HepG2 (cell line): ENCODE measurements around the gene DHRS9. TPM values are rescaled to one million over a fixed set of nuclear protein-coding genes. Genes with fewer than 3 reads are reported as not detected.

Experiments
- ATAC-seq: fragments of 200-7000 bp; cut with Tn5 transposase; 3 replicates; pipeline ENCODE4 v1.9.1; 2020; ENCODE audit warnings: mild to moderate bottlenecking, moderate library complexity
- BruUV-seq: library from RNA; stranded (reverse); fragments of 400-500 nt; replicated peaks from 2 replicates; lab custom pipeline; 2021; lab: Mats Ljungman, UMichigan
- CTCF ChIA-PET: fragments of 300-600 bp; formaldehyde crosslinking; extraction: SDS; loops from one replicate; lab custom pipeline; 2021; ENCODE audit warnings: low total read pairs, inconsistent platforms, low intra/inter-chr PET ratio; lab: Yijun Ruan, JAX
- POLR2A ChIA-PET: fragments of 350-600 bp; sonication (Branson Sonifier 250); formaldehyde crosslinking; loops from one replicate; lab custom pipeline; 2020; ENCODE audit warnings: antibody characterized with exemption, inconsistent platforms; lab: Yijun Ruan, JAX
- DNase-seq: peaks from one replicate; pipeline ENCODE4 v3.0.0-alpha.2; 2015; ENCODE audit warnings: low spot score
- FAIRE-seq: peaks from 3 replicates; lab custom pipeline; 2011; peaks lifted over from hg19 to GRCh38; lab: Jason Lieb, UNC
- H2AFZ ChIP-seq: one replicate; pipeline ENCODE4 v1.6.1; 2011; ENCODE audit warnings: low read length, inconsistent platforms
- H3K27ac ChIP-seq: fragments of 300-600 bp; 3 replicates; pipeline ENCODE4 v1.8.0; 2011; ENCODE audit warnings: mixed run types, mild to moderate bottlenecking, mixed read lengths, low read length, inconsistent platforms; ENCODE audit not compliant: insufficient read depth; ENCODE audit errors: extremely low read length
- H3K27me3 ChIP-seq, 2 experiments: fragments of 200-600 bp in 1 of 2; 2 replicates in 1 of 2; 3 replicates in 1 of 2; pipeline versions ENCODE4 v1.6.0 to v1.8.0; 2011; ENCODE audit warnings: low read length in 2 of 2, mild to moderate bottlenecking in 2 of 2, moderate library complexity in 2 of 2, inconsistent platforms in 1 of 2; ENCODE audit not compliant: insufficient read depth in 2 of 2, control insufficient read depth in 1 of 2
- H3K36me3 ChIP-seq, 2 experiments: fragments of 200-600 bp in 1 of 2; replicated peaks in 1 of 2; 2 replicates in 1 of 2; 3 replicates in 1 of 2; pipeline versions ENCODE4 v1.5.1 to v1.8.0; 2011; ENCODE audit warnings: low read length in 2 of 2, inconsistent platforms in 1 of 2; ENCODE audit not compliant: insufficient read depth in 2 of 2, control insufficient read depth in 1 of 2
- H3K4me1 ChIP-seq: 2 replicates; pipeline ENCODE4 v1.5.1; 2012; ENCODE audit warnings: low read length, inconsistent platforms; ENCODE audit not compliant: insufficient read depth
- H3K4me2 ChIP-seq: 2 replicates; pipeline ENCODE4 v1.6.0; 2011; ENCODE audit warnings: low read depth, low read length, inconsistent platforms
- H3K4me3 ChIP-seq, 3 experiments: fragments of 200-600 bp in 1 of 3; sonication (generic), shearing (Covaris generic) in 1 of 3; replicated peaks in 1 of 3; 2 replicates each; pipeline ENCODE4 v1.5.1; 2011 to 2016; ENCODE audit warnings: low read length in 3 of 3, inconsistent platforms in 2 of 3, low read depth in 2 of 3, mild to moderate bottlenecking in 2 of 3, control low read depth in 1 of 3, mixed read lengths in 1 of 3; ENCODE audit not compliant: insufficient read depth in 1 of 3
- H3K79me2 ChIP-seq: one replicate; pipeline ENCODE4 v1.6.1; 2011; ENCODE audit warnings: low read length, inconsistent platforms; ENCODE audit not compliant: insufficient read depth
- H3K9ac ChIP-seq: 2 replicates; pipeline ENCODE4 v1.6.0; 2011; ENCODE audit warnings: mild to moderate bottlenecking, low read depth, low read length, inconsistent platforms; ENCODE audit not compliant: insufficient read depth
- H3K9me3 ChIP-seq: 2 replicates; pipeline ENCODE4 v1.5.1; 2012; ENCODE audit warnings: mild to moderate bottlenecking, low read length
- H4K20me1 ChIP-seq: 2 replicates; pipeline ENCODE4 v1.6.0; 2011; ENCODE audit warnings: inconsistent platforms, mild to moderate bottlenecking, low read length, moderate library complexity; ENCODE audit not compliant: insufficient read depth
- AGO1 ChIP-seq: fragments of 200-400 bp; formaldehyde crosslinking; IDR thresholded peaks from 2 replicates; pipeline ENCODE4 v1.6.1; 2017; ENCODE audit warnings: mild to moderate bottlenecking, low read depth, low read length, moderate library complexity; ENCODE audit not compliant: poor library complexity, severe bottlenecking
- CCDC6 ChIP-seq: sonication (generic); formaldehyde crosslinking; IDR thresholded peaks from 2 replicates; pipeline ENCODE4 v1.8.1; 2022; ENCODE audit warnings: mild to moderate bottlenecking, missing genetic modification reagents, moderate library complexity
- CEBPZ ChIP-seq: IDR thresholded peaks from 2 replicates; pipeline ENCODE4 v1.6.1; 2012; ENCODE audit warnings: low read length, improper control_type of control experiment
- GABPB1 ChIP-seq: IDR thresholded peaks from 2 replicates; pipeline ENCODE4 v1.6.1; 2016; ENCODE audit warnings: mild to moderate bottlenecking, missing genetic modification reagents, moderate library complexity, missing compliant biosample characterization
- HNRNPK ChIP-seq: fragments of 200-400 bp; formaldehyde crosslinking; IDR thresholded peaks from 2 replicates; pipeline ENCODE4 v1.6.1; 2018; ENCODE audit warnings: low read length, low read depth, moderate library complexity, mild to moderate bottlenecking; ENCODE audit not compliant: poor library complexity, severe bottlenecking
- ISL2 ChIP-seq: sonication (generic); formaldehyde crosslinking; IDR thresholded peaks from 2 replicates; pipeline ENCODE4 v1.5.0; 2020; ENCODE audit warnings: missing genetic modification reagents
- KLF11 ChIP-seq: IDR thresholded peaks from 2 replicates; pipeline ENCODE4 v1.6.1; 2016; ENCODE audit warnings: missing compliant biosample characterization
- MBNL3 ChIP-seq: fragments of 250-450 bp; sonication (Bioruptor Pico); conservative IDR thresholded peaks from 2 replicates; pipeline ENCODE4 v1.8.0; 2022; ENCODE audit warnings: mild to moderate bottlenecking, inconsistent platforms
- POLR2AphosphoS5 ChIP-seq: IDR thresholded peaks from 2 replicates; pipeline ENCODE4 v1.6.1; 2012; ENCODE audit warnings: low read depth, low read length
- RFX5 ChIP-seq: IDR thresholded peaks from 2 replicates; pipeline ENCODE4 v1.6.1; 2011; ENCODE audit warnings: low read depth, low read length, improper control_type of control experiment
- THYN1 ChIP-seq: sonication (generic); formaldehyde crosslinking; IDR thresholded peaks from 2 replicates; pipeline ENCODE4 v1.8.1; 2023; ENCODE audit warnings: low read depth, mild to moderate bottlenecking, moderate library complexity, missing genetic modification reagents, borderline replicate concordance
- ZBTB8A ChIP-seq: sonication (generic); formaldehyde crosslinking; IDR thresholded peaks from 2 replicates; pipeline ENCODE4 v1.4.0; 2020; ENCODE audit warnings: mild to moderate bottlenecking, low read depth, missing genetic modification reagents, borderline replicate concordance
- ZNF20 ChIP-seq: sonication (generic); formaldehyde crosslinking; IDR thresholded peaks from 2 replicates; pipeline ENCODE4 v1.4.0; 2020; ENCODE audit warnings: mild to moderate bottlenecking, moderate library complexity, missing genetic modification reagents
- ZNF331 ChIP-seq: sonication (generic); formaldehyde crosslinking; IDR thresholded peaks from 2 replicates; pipeline ENCODE4 v1.4.0; 2020; ENCODE audit warnings: missing genetic modification reagents
- ZNF577 ChIP-seq: sonication (generic); formaldehyde crosslinking; IDR thresholded peaks from 2 replicates; pipeline ENCODE4 v1.4.0; 2020; ENCODE audit warnings: mild to moderate bottlenecking, low read depth, missing genetic modification reagents, borderline replicate concordance
- ZNF607 ChIP-seq: sonication (generic); formaldehyde crosslinking; IDR thresholded peaks from 2 replicates; pipeline ENCODE4 v1.5.1; 2020; ENCODE audit warnings: missing genetic modification reagents, mild to moderate bottlenecking, borderline replicate concordance
- ZNF616 ChIP-seq: sonication (generic); formaldehyde crosslinking; IDR thresholded peaks from 2 replicates; pipeline ENCODE4 v1.5.0; 2020; ENCODE audit warnings: low read depth, mild to moderate bottlenecking, missing genetic modification reagents
- ZNF672 ChIP-seq: sonication (generic); formaldehyde crosslinking; IDR thresholded peaks from 2 replicates; pipeline ENCODE4 v1.8.1; 2022; ENCODE audit warnings: missing genetic modification reagents
- ZNF839 ChIP-seq: sonication (generic); formaldehyde crosslinking; IDR thresholded peaks from 2 replicates; pipeline ENCODE4 v1.4.0; 2020; ENCODE audit warnings: missing genetic modification reagents, mild to moderate bottlenecking, borderline replicate concordance
- ZSCAN20 ChIP-seq: sonication (generic); formaldehyde crosslinking; IDR thresholded peaks from 2 replicates; pipeline ENCODE4 v1.4.0; 2020; ENCODE audit warnings: missing genetic modification reagents, mild to moderate bottlenecking, borderline replicate concordance
- WGBS: methylation state at CpG from one replicate; pipeline ENCODE4 v1.1.6; 2017; ENCODE audit warnings: low lambda C conversion rate; 5-methylcytosine and 5-hydroxymethylcytosine counted together
- in situ Hi-C: cut with HindIII; loops from 2 replicates; pipeline ENCODE4 v1.10.0; 2017; ENCODE audit warnings: low pct_unique_long_range_greater_than_20kb; ENCODE audit not compliant: extremely low pct_ligation_motif_present
- intact Hi-C: fragments of 100-400 bp; cut with micrococcal nuclease; formaldehyde crosslinking; loops from one replicate; pipeline ENCODE4 v1.10.0; 2022; ENCODE audit not compliant: unreplicated experiment
- polyA plus RNA-seq, 8 experiments: library from polyadenylated mRNA; depleted of rRNA in 3 of 8; stranded (reverse) in 7 of 8; unstranded in 1 of 8; fragments of >200 nt; fragmentation: Illumina TruSeq in 4 of 8; extraction: Trizol in 4 of 8; gene quantifications; 2 replicates each; pipeline versions ENCODE4 v1.2.1 to v1.2.3, GENCODE V29; 2011 to 2016; ENCODE audit warnings: low read depth in 4 of 8, missing spikeins in 1 of 8, mixed read lengths in 1 of 8; ENCODE audit not compliant: insufficient read depth in 1 of 8
- total RNA-seq, 5 experiments: library from RNA; depleted of rRNA; stranded (reverse); fragments of >200 nt; fragmentation: Illumina TruSeq; extraction: Trizol; gene quantifications; 2 replicates each; pipeline ENCODE4 v1.2.3, GENCODE V29; 2016; ENCODE audit warnings: low read depth in 1 of 5
- TF ChIP-seq, protein P1 (sequence below): sonication (generic); formaldehyde crosslinking; IDR thresholded peaks from 2 replicates; pipeline ENCODE4 v1.5.1; 2020; ENCODE audit warnings: missing genetic modification reagents, mild to moderate bottlenecking, borderline replicate concordance

Gene DHRS9
- total and polyA plus RNA-seq, 2 of the 13 experiments (the other 11 are each of a cell fraction or from before 2014, with no cell fraction given) = not detected

GRCh38 chr2:169093535-169093934 lies 24.2 kb downstream of the DHRS9 start (continued):
- TF ChIP-seq ZNF20 (CRISPR knock-in tag) = no peak

DNA sequence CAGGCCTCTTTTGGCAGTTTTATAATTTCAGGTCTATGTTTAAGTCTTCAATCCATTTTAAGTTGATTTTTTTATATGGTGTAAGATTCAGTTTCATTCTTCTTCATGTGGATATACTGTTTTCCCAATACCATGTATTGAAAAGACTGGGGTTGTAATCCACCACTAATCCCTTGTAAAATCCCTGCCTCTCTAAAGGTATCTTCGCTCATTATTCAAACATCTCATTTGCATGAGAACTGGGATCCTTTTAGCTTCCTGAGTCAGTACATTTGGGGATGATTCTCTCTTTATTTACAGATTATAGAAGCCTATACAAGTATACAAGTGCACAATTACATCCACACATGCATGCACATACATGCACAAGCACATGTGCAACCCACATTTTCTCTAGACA lies 25.3 kb downstream of the DHRS9 start:
- no peak for FAIRE-seq
- intact Hi-C loops (no loop called here), in situ Hi-C loops (no loop called here)
- WGBS = 5% methylated on average over 1 of the region's 1 CpG
- Histone ChIP-seq H3K4me2 (no peak overlapping the region), H3K9ac (no peak overlapping the region), H2AFZ (no peak overlapping the region), H3K4me3 (no peak overlapping the region), H3K36me3 (no peaks in the 10 kb centered on the region), H3K27me3 (peaks cover 0 to 6% of the 10 kb centered on the region in 2 experiments; a peak in 1 of 5 replicates), H3K27ac (no peak overlapping the region), H3K9me3 (no peaks in the 10 kb centered on the region), H4K20me1 (no peaks in the 10 kb centered on the region), H3K4me1 (no peaks in the 10 kb centered on the region), H3K79me2 (no peaks in the 10 kb centered on the region)
- DNase-seq = no peak
- ChIA-PET POLR2A (no interaction called here), CTCF (no interaction called here)
- no peak for ATAC-seq
- no TSS peak for BruUV-seq
- TF ChIP-seq KLF11 (CRISPR knock-in tag) = no peak
- TF ChIP-seq ZSCAN20 (CRISPR knock-in tag) = no peak
- no peak for TF ChIP-seq ZNF672 (CRISPR knock-in tag)
- TF ChIP-seq MBNL3 = no peak
- TF ChIP-seq ZNF607 (CRISPR knock-in tag) = no peak
- TF ChIP-seq ZBTB8A (CRISPR knock-in tag) = no peak
- no peak for TF ChIP-seq CEBPZ
- no peak for TF ChIP-seq POLR2AphosphoS5
- TF ChIP-seq ZNF331 (CRISPR knock-in tag) = no peak
- TF ChIP-seq ZNF839 (CRISPR knock-in tag) = no peak
- no peak for TF ChIP-seq AGO1
- TF ChIP-seq CCDC6 (CRISPR knock-in tag) = no peak
- no peak for TF ChIP-seq RFX5
- no peak for TF ChIP-seq HNRNPK
- no peak for TF ChIP-seq ZNF577
- TF ChIP-seq THYN1 (CRISPR knock-in tag) = no peak
- no peak for TF ChIP-seq GABPB1
- no peak for TF ChIP-seq ISL2 (CRISPR knock-in tag)
- no peak for TF ChIP-seq ZNF616 (CRISPR knock-in tag)
- TF ChIP-seq, protein P1, sequence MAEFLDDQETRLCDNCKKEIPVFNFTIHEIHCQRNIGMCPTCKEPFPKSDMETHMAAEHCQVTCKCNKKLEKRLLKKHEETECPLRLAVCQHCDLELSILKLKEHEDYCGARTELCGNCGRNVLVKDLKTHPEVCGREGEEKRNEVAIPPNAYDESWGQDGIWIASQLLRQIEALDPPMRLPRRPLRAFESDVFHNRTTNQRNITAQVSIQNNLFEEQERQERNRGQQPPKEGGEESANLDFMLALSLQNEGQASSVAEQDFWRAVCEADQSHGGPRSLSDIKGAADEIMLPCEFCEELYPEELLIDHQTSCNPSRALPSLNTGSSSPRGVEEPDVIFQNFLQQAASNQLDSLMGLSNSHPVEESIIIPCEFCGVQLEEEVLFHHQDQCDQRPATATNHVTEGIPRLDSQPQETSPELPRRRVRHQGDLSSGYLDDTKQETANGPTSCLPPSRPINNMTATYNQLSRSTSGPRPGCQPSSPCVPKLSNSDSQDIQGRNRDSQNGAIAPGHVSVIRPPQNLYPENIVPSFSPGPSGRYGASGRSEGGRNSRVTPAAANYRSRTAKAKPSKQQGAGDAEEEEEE (CRISPR knock-in tag) = no peak
